Pancreas (tissue), 10 donors: ENCODE results near the gene QPCTL. TPM values are rescaled to one million over a fixed set of nuclear protein-coding genes. Genes with fewer than 3 reads are reported as not detected.
"Not testable (repeated sequence)": the region's sequence is repeated elsewhere in the genome, so short reads cannot be mapped to it uniquely, and the experiment has no call there.

ENCODE experiments used
- ATAC-seq, 4 donors: fragments of 200-7000 bp; cut with Tn5 transposase; one replicate each; pipeline versions ENCODE4 v1.8.0 to v1.9.1; 2020; ENCODE audit warnings: mild to moderate bottlenecking in 4 of 4, moderate library complexity in 4 of 4
- DNase-seq, 6 donors: peaks; one replicate each; pipeline ENCODE4 v3.0.0-alpha.2; 2020
- FAIRE-seq: peaks from 2 replicates; lab custom pipeline; 2012; peaks lifted over from hg19 to GRCh38; lab: Jason Lieb, UNC
- H3K27ac ChIP-seq, 4 donors: fragments of 200-600 bp; sonication (generic); 1 replicate in 3 of 4; 2 replicates in 1 of 4; pipeline versions ENCODE4 v1.5.0 to v1.8.0; 2020
- H3K27me3 ChIP-seq, 4 donors: fragments of 200-600 bp; one replicate each; pipeline ENCODE4 v1.8.0; 2021
- H3K36me3 ChIP-seq, 3 donors: fragments of 200-600 bp; sonication (generic) in 1 of 3; one replicate each; pipeline versions ENCODE4 v1.5.0 to v1.8.0; 2020 to 2021
- H3K4me1 ChIP-seq, 3 donors: fragments of 200-600 bp; one replicate each; pipeline ENCODE4 v1.8.0; 2021
- H3K4me3 ChIP-seq, 4 donors: fragments of 200-600 bp; sonication (generic) in 2 of 4; one replicate each; pipeline versions ENCODE4 v1.5.0 to v1.8.0; 2020 to 2021
- H3K9me3 ChIP-seq, 4 donors: fragments of 200-600 bp; one replicate each; pipeline ENCODE4 v1.8.0; 2021
- CTCF ChIP-seq, 4 donors: fragments of 200-600 bp; sonication (generic) in 3 of 4; IDR thresholded peaks; one replicate each; pipeline versions ENCODE4 v1.5.0 to v1.8.0; 2021; ENCODE audit warnings: antibody characterized with exemption in 4 of 4
- WGBS, 2 donors: extraction: QIAGEN DNeasy Blood & Tissue Kit; methylation state at CpG; one replicate each; pipeline ENCODE4 v1.1.7; 2013; 5-methylcytosine and 5-hydroxymethylcytosine counted together
- intact Hi-C, 3 donors: fragments of 100-400 bp; cut with DNase I; formaldehyde crosslinking; loops; one replicate each; pipeline versions ENCODE4 v1.11.1 to v1.14.2; 2022
- polyA plus RNA-seq, 2 donors: library from polyadenylated mRNA; stranded (reverse); fragments of 200-250 nt; gene quantifications; one replicate each; pipeline ENCODE4 v1.2.3, GENCODE V29; 2013
- total RNA-seq, 6 donors: library from RNA; stranded (reverse); fragmentation: NEBNext Ultra II Directional in 4 of 6; extraction: Animal tissue kit (Norgen Biotek cat#: 25700) in 4 of 6; gene quantifications; one replicate each; pipeline versions ENCODE4 v1.2.1 to v1.2.4, GENCODE V29; 2021 to 2023
- donor health status: healthy with polysubstance abuse.
- donor health status: DM: no; HTN: no; CAD: no; lungs with moderate emphysema.
- donor health status: DM: no; HTN: no; CAD: no.
- donor health status: control.
- donor health status: control.
- donor health status: Bipolar disorder and iron deficiency.
- donor health status: DM: yes; HTN: yes; CAD: no.
- donor health status: DM: no; HTN: no; CAD: no.
- donor health status: DM: no; HTN: no; CAD: no.
- donor health status: DM: yes; HTN: yes; CAD: no.

Gene QPCTL
- total and polyA plus RNA-seq, 8 donors, result 3.4 to 7.3 (median 5.3) TPM

GRCh38 chr19:45742969-45743368 lies 50.5 kb downstream of the QPCTL start:
- ATAC-seq, result no peak
- DNase-seq, result no peak
- Histone ChIP-seq H3K36me3 (no peaks in the 10 kb centered on the region), H3K27ac (no peak overlapping the region), H3K4me3 (no peak overlapping the region), H3K27me3 (no peaks in the 10 kb centered on the region), H3K4me1 (no peaks in the 10 kb centered on the region), H3K9me3 (no peaks in the 10 kb centered on the region)
- no peak for TF ChIP-seq CTCF (IDR thresholded peaks at IDR 0.05)
- no peak for FAIRE-seq
- intact Hi-C loops, result no loop called here
- WGBS, 2 donors, result 70 to 71% methylated on average over 4 of the region's 4 CpGs

GRCh38 chr19:45745606-45746005 lies 53.1 kb downstream of the QPCTL start:
- WGBS, 2 donors, result 87 to 95% methylated on average over 6 of the region's 6 CpGs
- ATAC-seq (no peak), FAIRE-seq (no peak), DNase-seq (no peak)
- TF ChIP-seq CTCF (IDR thresholded peaks at IDR 0.05), result no peak
- no peaks in the 10 kb centered on the region for H3K4me1 ChIP-seq
- H3K9me3 ChIP-seq, result no peaks in the 10 kb centered on the region
- H3K27me3 ChIP-seq, result no peaks in the 10 kb centered on the region
- intact Hi-C loops, result no loop called here
- H3K36me3 ChIP-seq, result no peaks in the 10 kb centered on the region
- H3K4me3 ChIP-seq, result no peak overlapping the region
- H3K27ac ChIP-seq, result no peak overlapping the region

- Histone ChIP-seq H3K4me1 (no peaks in the 10 kb centered on the region), H3K4me3 (no peak overlapping the region), H3K36me3 (no peaks in the 10 kb centered on the region), H3K27ac (no peak overlapping the region), H3K27me3 (no peaks in the 10 kb centered on the region), H3K9me3 (no peaks in the 10 kb centered on the region)
- 65 to 75% methylated on average over 5 of the region's 5 CpGs for WGBS, 2 donors
- intact Hi-C loops, result no loop called here
- no peak for ATAC-seq
- no peak for TF ChIP-seq CTCF (IDR thresholded peaks at IDR 0.05)
- FAIRE-seq, result no peak
- no peak for DNase-seq
Measured at GRCh38 chr19:45746866-45747265, 54.4 kb downstream of the QPCTL start.

- 70 to 71% methylated on average over 5 of the region's 5 CpGs for WGBS, 2 donors
- H3K4me3 ChIP-seq, result no peak overlapping the region
- DNase-seq (no peak), FAIRE-seq (no peak), ATAC-seq (no peak)
- H3K9me3 ChIP-seq, result no peaks in the 10 kb centered on the region
- H3K36me3 ChIP-seq, result no peaks in the 10 kb centered on the region
- H3K4me1 ChIP-seq, result no peaks in the 10 kb centered on the region
- intact Hi-C loops, result no loop called here
- H3K27me3 ChIP-seq, result no peaks in the 10 kb centered on the region
- TF ChIP-seq CTCF (IDR thresholded peaks at IDR 0.05), result no peak
- no peak overlapping the region for H3K27ac ChIP-seq
Measured at GRCh38 chr19:45747513-45747912, 55.0 kb downstream of the QPCTL start.

GRCh38 chr19:45751483-45751882 lies 59.0 kb downstream of the QPCTL start:
- DNase-seq, H3K36me3 ChIP-seq, H3K27ac ChIP-seq, H3K9me3 ChIP-seq, intact Hi-C loops, H3K4me1 ChIP-seq, H3K4me3 ChIP-seq, H3K27me3 ChIP-seq, FAIRE-seq, ATAC-seq: not testable (repeated sequence)
- 85 to 89% methylated on average over 10 of the region's 10 CpGs for WGBS, 2 donors
